NB4 (cell line): ENCODE measurements around the gene MRPL42.
"Not testable (repeated sequence)": the region's sequence is repeated elsewhere in the genome, so short reads cannot be mapped to it uniquely, and the experiment has no call there.

Source experiments
- POLR2A ChIP-seq: IDR thresholded peaks from 2 replicates; pipeline ENCODE4 v1.6.1; 2011; ENCODE audit warnings: mild to moderate bottlenecking; ENCODE audit not compliant: insufficient read length; ENCODE audit errors: extremely low read depth
- TF ChIP-seq, protein P1 (sequence below): IDR thresholded peaks from one replicate; pipeline ENCODE4 v1.5.1; 2012; ENCODE audit warnings: low read depth, low read length
- TF ChIP-seq, protein P2 (sequence below): IDR thresholded peaks from 2 replicates; pipeline ENCODE4 v1.6.1; 2011; ENCODE audit warnings: low read depth, low read length

DNA sequence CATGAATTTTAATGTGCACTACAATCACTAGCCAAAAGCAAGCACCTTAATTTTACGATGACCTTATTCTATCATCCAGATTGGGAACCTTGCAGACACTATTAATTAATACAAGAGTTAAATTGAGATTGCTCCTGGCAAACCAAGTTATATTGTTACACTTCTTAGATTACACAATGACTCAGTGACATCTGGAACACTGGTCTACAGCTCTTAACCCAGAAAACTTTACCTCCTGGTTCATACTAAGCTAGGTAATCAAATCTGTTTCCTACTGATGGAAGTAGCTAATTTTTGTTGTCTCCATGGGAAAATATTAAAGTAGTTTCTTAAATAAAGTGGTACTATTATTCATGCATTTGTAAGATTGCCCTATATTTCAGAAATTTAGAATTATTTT lies 25.5 kb downstream of the MRPL42 start:
- TF ChIP-seq, protein P1, sequence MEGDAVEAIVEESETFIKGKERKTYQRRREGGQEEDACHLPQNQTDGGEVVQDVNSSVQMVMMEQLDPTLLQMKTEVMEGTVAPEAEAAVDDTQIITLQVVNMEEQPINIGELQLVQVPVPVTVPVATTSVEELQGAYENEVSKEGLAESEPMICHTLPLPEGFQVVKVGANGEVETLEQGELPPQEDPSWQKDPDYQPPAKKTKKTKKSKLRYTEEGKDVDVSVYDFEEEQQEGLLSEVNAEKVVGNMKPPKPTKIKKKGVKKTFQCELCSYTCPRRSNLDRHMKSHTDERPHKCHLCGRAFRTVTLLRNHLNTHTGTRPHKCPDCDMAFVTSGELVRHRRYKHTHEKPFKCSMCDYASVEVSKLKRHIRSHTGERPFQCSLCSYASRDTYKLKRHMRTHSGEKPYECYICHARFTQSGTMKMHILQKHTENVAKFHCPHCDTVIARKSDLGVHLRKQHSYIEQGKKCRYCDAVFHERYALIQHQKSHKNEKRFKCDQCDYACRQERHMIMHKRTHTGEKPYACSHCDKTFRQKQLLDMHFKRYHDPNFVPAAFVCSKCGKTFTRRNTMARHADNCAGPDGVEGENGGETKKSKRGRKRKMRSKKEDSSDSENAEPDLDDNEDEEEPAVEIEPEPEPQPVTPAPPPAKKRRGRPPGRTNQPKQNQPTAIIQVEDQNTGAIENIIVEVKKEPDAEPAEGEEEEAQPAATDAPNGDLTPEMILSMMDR = not testable (repeated sequence)
- TF ChIP-seq POLR2A = not testable (repeated sequence)
- TF ChIP-seq, protein P2, sequence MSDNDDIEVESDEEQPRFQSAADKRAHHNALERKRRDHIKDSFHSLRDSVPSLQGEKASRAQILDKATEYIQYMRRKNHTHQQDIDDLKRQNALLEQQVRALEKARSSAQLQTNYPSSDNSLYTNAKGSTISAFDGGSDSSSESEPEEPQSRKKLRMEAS = not testable (repeated sequence)
